BLaER1 (cell line): ENCODE data around the gene DENND6A.
A peak's percentile ranks its signal among the peaks of the same experiment; 100 is the strongest.
"Not testable (repeated sequence)": the region's sequence is repeated elsewhere in the genome, so short reads cannot be mapped to it uniquely, and the experiment has no call there.

ENCODE experiments used
- H3K27ac ChIP-seq: shearing (Covaris generic); formaldehyde crosslinking; 2 replicates; pipeline ENCODE4 v1.8.1; 2022
- H3K27me3 ChIP-seq: shearing (Covaris generic); formaldehyde crosslinking; 2 replicates; pipeline ENCODE4 v1.8.1; 2022
- H3K36me3 ChIP-seq: shearing (Covaris generic); formaldehyde crosslinking; 2 replicates; pipeline ENCODE4 v1.8.1; 2022
- H3K4me1 ChIP-seq: shearing (Covaris generic); formaldehyde crosslinking; 2 replicates; pipeline ENCODE4 v1.8.1; 2022
- H3K4me2 ChIP-seq: shearing (Covaris generic); formaldehyde crosslinking; 2 replicates; pipeline ENCODE4 v1.8.1; 2022
- H3K4me3 ChIP-seq: shearing (Covaris generic); formaldehyde crosslinking; 2 replicates; pipeline ENCODE4 v1.8.1; 2022
- H3K9ac ChIP-seq: shearing (Covaris generic); formaldehyde crosslinking; 2 replicates; pipeline ENCODE4 v1.8.1; 2022
- H3K9me3 ChIP-seq: shearing (Covaris generic); formaldehyde crosslinking; 2 replicates; pipeline ENCODE4 v1.8.1; 2022
- H4K20me1 ChIP-seq: shearing (Covaris generic); formaldehyde crosslinking; 2 replicates; pipeline ENCODE4 v1.8.1; 2022
- Cebpa-rat ChIP-seq: shearing (Covaris generic); IDR thresholded peaks from 2 replicates; pipeline ENCODE4 v1.8.1; 2022

Gene DENND6A

DNA sequence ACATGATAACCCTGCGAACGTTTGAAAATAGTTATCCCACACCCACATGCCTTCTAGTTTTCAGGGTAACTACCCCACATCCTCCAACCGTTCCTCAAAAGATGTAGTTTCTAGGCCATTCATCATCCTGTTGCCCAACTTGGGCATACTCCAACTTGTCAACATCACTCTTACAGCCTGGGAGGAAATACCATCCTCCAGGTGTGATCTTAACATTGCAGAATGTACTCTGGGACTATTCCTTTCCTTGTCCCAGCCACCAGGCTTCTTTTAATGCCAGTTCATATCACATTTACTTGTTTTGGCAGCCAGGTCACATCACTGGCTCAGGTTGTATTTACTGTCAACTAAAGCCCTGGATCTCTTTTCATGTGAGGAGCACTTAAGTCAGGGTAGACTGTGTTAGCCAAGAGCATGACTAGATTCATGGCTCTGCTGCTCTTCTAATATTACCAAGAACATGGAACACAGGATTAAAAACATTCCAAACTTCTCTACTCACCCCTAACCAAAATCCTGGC, 4.0 kb upstream of the DENND6A start:
- no peaks in the 10 kb centered on the region for H3K9me3 ChIP-seq
- H3K4me3 ChIP-seq = no peak overlapping the region
- H3K4me1 ChIP-seq = peaks cover 6% of the 10 kb centered on the region; the same call in 1 of the 2 replicates
- peaks cover 8% of the 10 kb centered on the region for H4K20me1 ChIP-seq
- H3K27ac ChIP-seq = no peak overlapping the region
- no peak overlapping the region for H3K4me2 ChIP-seq
- TF ChIP-seq Cebpa-rat = no peak
- H3K36me3 ChIP-seq = no peaks in the 10 kb centered on the region
- no peaks in the 10 kb centered on the region for H3K27me3 ChIP-seq
- no peak overlapping the region for H3K9ac ChIP-seq

DNA sequence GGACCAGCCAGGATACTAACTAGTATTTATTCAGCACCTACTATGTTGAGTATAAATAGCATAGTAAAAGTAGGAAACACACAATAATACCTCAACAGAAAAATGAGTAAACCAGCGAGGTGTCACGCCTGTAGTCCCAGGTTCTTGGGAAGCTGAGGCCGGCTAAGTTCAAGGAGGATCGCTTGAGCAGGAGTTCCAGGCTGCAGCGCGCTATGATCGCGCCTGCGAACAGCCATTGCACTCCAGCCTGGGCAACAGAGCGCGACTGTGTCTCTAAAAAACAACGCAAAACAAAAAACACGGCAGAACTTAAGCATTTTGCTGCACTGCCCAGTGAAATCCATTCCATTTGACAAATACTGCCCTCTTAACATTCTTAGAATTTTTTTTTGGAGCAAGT, 1.3 kb upstream of the DENND6A start:
- H3K27me3 ChIP-seq = no peaks in the 10 kb centered on the region
- no peak for TF ChIP-seq Cebpa-rat
- no peak overlapping the region for H3K4me3 ChIP-seq
- H4K20me1 ChIP-seq = peaks cover 35% of the 10 kb centered on the region
- H3K4me2 ChIP-seq = no peak overlapping the region
- H3K36me3 ChIP-seq = 0 out of 2 replicates have a peak, but pooled peaks cover 6% of the 10 kb centered on the region
- no peak overlapping the region for H3K27ac ChIP-seq
- H3K9me3 ChIP-seq = no peaks in the 10 kb centered on the region
- H3K4me1 ChIP-seq = peaks cover 31% of the 10 kb centered on the region
- H3K9ac ChIP-seq = no peak overlapping the region

GRCh38 chr3:57692133-57692395, 813 bp downstream of the DENND6A start:
- H3K9me3 ChIP-seq, H3K27me3 ChIP-seq: not testable (repeated sequence)
- H3K27ac ChIP-seq = peak overlapping the region; percentile 96
- H3K4me2 ChIP-seq = peak overlapping the region; percentile 84
- peaks cover 26% of the 10 kb centered on the region for H3K36me3 ChIP-seq
- peaks cover 47% of the 10 kb centered on the region for H3K4me1 ChIP-seq
- peak overlapping the region; percentile 96 for H3K4me3 ChIP-seq
- H4K20me1 ChIP-seq = peaks cover 56% of the 10 kb centered on the region
- peak overlapping the region; percentile 95 for H3K9ac ChIP-seq

DNA sequence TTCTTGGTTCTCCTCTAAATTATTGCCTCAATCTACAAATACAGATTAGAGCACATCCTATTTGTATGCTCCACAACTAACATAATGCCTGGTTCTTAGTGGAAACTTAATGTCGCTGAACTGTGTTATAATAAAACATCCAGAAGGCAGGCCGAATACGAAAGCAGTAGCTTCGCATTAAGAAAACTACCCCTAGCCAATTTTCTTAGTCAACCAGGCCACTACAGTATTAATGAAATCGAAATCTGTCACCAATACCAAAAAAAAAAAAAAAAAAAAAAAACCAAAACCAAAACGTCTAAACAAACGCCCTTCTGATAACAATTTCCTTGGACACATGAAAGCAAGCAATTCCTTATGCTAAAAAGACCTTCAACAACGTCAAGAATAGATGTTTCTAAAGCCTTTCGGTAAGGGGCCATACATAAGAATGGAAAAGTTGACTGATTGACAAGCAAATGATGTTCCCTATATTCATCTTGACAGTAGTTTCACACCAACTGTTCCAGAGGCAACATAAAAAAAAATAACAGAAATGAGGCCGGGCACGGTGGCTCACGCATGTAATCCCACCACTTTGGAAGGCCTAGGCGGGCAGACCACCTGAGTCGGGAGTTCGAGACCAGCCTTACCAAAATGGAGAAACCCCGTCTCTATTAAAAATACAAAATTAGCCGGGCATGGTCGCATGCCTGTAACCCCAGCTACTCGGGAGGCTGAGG, 1.3 kb downstream of the DENND6A start:
- H3K4me3 ChIP-seq = peak overlapping the region; percentile 96
- no peaks in the 10 kb centered on the region for H3K9me3 ChIP-seq
- H3K27me3 ChIP-seq = no peaks in the 10 kb centered on the region
- no peak for TF ChIP-seq Cebpa-rat
- peak overlapping the region; percentile 96 for H3K27ac ChIP-seq
- H3K4me1 ChIP-seq = peaks cover 50% of the 10 kb centered on the region
- peak overlapping the region; percentile 95 for H3K9ac ChIP-seq
- H3K4me2 ChIP-seq = peak overlapping the region; percentile 84
- peaks cover 31% of the 10 kb centered on the region for H3K36me3 ChIP-seq
- peaks cover 61% of the 10 kb centered on the region for H4K20me1 ChIP-seq

DNA sequence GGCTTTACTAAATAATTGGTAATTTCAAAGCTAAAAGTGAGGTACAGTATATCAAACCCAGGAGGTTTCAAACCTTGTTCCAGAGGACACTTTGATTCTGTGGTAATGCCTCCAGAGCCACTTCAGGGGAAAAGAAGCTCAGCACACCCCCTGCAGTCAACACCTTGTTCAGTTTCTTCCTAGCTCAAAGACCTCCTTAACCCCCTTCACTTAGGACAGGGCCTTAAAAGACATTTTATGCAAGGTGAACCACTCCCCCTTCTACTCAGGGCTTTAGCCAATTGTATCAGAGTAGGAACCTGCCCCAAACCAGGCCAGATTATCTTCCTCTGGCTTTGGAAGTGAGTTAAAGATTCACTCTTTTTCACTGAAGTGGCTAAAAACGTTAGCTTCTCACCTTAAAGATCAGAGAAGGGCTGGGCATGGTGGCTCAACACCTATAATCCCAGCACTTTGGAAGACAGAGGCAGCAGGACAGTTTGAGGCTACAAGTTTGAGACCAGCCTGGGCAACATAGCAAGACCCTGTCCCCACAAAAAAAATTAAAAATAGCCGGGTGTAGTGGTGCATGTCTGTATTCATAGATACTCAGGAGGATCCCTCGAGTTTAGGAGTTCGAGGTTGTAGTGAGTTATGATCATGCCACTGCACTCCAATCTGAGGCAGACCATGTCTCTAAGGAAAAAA, 3.4 kb downstream of the DENND6A start:
- no peak for TF ChIP-seq Cebpa-rat
- no peaks in the 10 kb centered on the region for H3K9me3 ChIP-seq
- peaks cover 82% of the 10 kb centered on the region for H4K20me1 ChIP-seq
- H3K9ac ChIP-seq = no peak overlapping the region
- no peak overlapping the region for H3K4me3 ChIP-seq
- no peak overlapping the region for H3K27ac ChIP-seq
- no peaks in the 10 kb centered on the region for H3K27me3 ChIP-seq
- peaks cover 40% of the 10 kb centered on the region for H3K36me3 ChIP-seq
- peaks cover 50% of the 10 kb centered on the region for H3K4me1 ChIP-seq
- peak overlapping the region; percentile 84 for H3K4me2 ChIP-seq

DNA sequence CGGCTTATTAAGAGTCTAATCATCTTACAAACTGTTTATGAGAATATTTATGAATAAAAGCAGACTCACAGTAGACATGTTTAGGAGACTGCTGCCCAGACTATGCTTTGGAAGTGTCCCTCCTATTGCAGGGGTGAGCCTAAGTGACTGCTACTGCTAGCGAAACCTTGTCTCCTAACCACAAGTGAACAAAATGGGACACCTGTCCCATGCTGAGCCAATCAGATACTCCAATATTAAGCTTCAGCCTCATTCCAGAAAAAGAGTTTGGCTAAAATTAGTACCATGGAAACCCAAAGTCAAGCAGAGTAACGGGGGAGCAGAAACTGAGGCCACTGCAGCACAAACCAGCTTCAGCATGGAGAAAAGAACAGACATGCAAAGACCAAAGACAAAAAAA, 4.6 kb downstream of the DENND6A start:
- Histone ChIP-seq H3K27me3 (no peaks in the 10 kb centered on the region), H3K27ac (no peak overlapping the region), H3K9ac (peak overlapping the region; percentile 45), H3K9me3 (no peaks in the 10 kb centered on the region), H3K4me3 (no peak overlapping the region), H3K4me1 (peaks cover 45% of the 10 kb centered on the region), H3K36me3 (peaks cover 53% of the 10 kb centered on the region), H3K4me2 (peak overlapping the region; percentile 28; the same call in 1 of the 2 replicates), H4K20me1 (peaks cover 94% of the 10 kb centered on the region)
- no peak for TF ChIP-seq Cebpa-rat

GRCh38 chr3:57683286-57683685, 9.6 kb downstream of the DENND6A start:
- Histone ChIP-seq H3K27ac (no peak overlapping the region), H3K4me1 (peaks cover 23% of the 10 kb centered on the region), H3K9me3 (no peaks in the 10 kb centered on the region), H4K20me1 (peaks cover 100% of the 10 kb centered on the region), H3K4me3 (no peak overlapping the region), H3K9ac (no peak overlapping the region), H3K27me3 (no peaks in the 10 kb centered on the region), H3K4me2 (no peak overlapping the region), H3K36me3 (peaks cover 78% of the 10 kb centered on the region)
- no peak for TF ChIP-seq Cebpa-rat

GRCh38 chr3:57682284-57682683, 10.6 kb downstream of the DENND6A start:
- Histone ChIP-seq H4K20me1 (peaks cover 97% of the 10 kb centered on the region), H3K4me3 (no peak overlapping the region), H3K27ac (no peak overlapping the region), H3K4me1 (peaks cover 16% of the 10 kb centered on the region; the same call in 1 of the 2 replicates), H3K27me3 (no peaks in the 10 kb centered on the region), H3K9ac (no peak overlapping the region), H3K9me3 (no peaks in the 10 kb centered on the region), H3K4me2 (no peak overlapping the region), H3K36me3 (peaks cover 76% of the 10 kb centered on the region)
- no peak for TF ChIP-seq Cebpa-rat

- Histone ChIP-seq H3K27ac (no peak overlapping the region), H3K27me3 (no peaks in the 10 kb centered on the region), H3K9me3 (no peaks in the 10 kb centered on the region), H3K4me2 (no peak overlapping the region), H3K9ac (no peak overlapping the region), H3K4me1 (peaks cover 11% of the 10 kb centered on the region; the same call in 1 of the 2 replicates), H3K36me3 (peaks cover 75% of the 10 kb centered on the region), H4K20me1 (peaks cover 95% of the 10 kb centered on the region), H3K4me3 (no peak overlapping the region)
- no peak for TF ChIP-seq Cebpa-rat
Measured at GRCh38 chr3:57681691-57682090, 11.2 kb downstream of the DENND6A start.

DNA sequence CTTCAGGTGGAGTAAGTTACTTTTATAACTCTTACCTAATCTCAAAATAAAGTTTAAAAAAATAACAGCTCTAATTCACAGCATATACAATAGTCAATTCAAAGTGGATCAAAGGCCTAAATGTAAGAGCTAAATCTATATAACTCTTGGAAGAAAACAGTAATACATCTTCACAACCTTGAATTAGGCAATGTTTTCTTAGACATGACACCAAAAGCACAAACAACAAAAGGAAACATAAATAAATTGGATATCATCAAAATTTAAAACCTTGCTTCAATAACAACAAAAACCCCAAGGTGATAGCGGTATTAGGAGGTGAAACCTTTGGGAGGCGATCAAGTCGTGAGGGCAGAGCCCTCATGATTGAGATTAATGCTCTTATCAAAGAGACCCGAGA, 12.8 kb downstream of the DENND6A start:
- H3K27me3 ChIP-seq = no peaks in the 10 kb centered on the region
- H4K20me1 ChIP-seq = peaks cover 89% of the 10 kb centered on the region
- H3K4me2 ChIP-seq = no peak overlapping the region
- peaks cover 77% of the 10 kb centered on the region for H3K36me3 ChIP-seq
- no peak overlapping the region for H3K9ac ChIP-seq
- H3K4me3 ChIP-seq = no peak overlapping the region
- no peak overlapping the region for H3K27ac ChIP-seq
- peaks cover 17% of the 10 kb centered on the region for H3K4me1 ChIP-seq
- H3K9me3 ChIP-seq = no peaks in the 10 kb centered on the region
- TF ChIP-seq Cebpa-rat = no peak
